Measurements from ENCODE around the gene PYCR2. TPM values are rescaled to one million over a fixed set of nuclear protein-coding genes. Genes with fewer than 3 reads are reported as not detected.
A peak's percentile ranks its signal among the peaks of the same experiment; 100 is the strongest.

PYCR2 gene
- total RNA-seq, 3 donors from 2014 or later, result 33.0 to 43.6 (median 38.3) TPM

- H3K36me3 ChIP-seq (ENCODE audit: low read depth), result no peaks in the 10 kb centered on the region
- H3K9me3 ChIP-seq, result no peaks in the 10 kb centered on the region
- peaks cover 53% of the 10 kb centered on the region for H3K4me1 ChIP-seq (ENCODE audit: low read depth)
- TF ChIP-seq, protein P1, sequence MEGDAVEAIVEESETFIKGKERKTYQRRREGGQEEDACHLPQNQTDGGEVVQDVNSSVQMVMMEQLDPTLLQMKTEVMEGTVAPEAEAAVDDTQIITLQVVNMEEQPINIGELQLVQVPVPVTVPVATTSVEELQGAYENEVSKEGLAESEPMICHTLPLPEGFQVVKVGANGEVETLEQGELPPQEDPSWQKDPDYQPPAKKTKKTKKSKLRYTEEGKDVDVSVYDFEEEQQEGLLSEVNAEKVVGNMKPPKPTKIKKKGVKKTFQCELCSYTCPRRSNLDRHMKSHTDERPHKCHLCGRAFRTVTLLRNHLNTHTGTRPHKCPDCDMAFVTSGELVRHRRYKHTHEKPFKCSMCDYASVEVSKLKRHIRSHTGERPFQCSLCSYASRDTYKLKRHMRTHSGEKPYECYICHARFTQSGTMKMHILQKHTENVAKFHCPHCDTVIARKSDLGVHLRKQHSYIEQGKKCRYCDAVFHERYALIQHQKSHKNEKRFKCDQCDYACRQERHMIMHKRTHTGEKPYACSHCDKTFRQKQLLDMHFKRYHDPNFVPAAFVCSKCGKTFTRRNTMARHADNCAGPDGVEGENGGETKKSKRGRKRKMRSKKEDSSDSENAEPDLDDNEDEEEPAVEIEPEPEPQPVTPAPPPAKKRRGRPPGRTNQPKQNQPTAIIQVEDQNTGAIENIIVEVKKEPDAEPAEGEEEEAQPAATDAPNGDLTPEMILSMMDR (IDR thresholded peaks at IDR 0.05), result no peak
- peak overlapping the region; percentile 84 for H3K4me3 ChIP-seq
- ATAC-seq (peak; percentile 51), DNase-seq (peak; percentile 78 to 91 (median 83))
- intact Hi-C loops (cut with DNase I, micrococcal nuclease), result no loop called here
Measured at GRCh38 chr1:225881081-225881958, 42.7 kb downstream of the PYCR2 start.

GRCh38 chr1:225880636-225881035, 43.4 kb downstream of the PYCR2 start:
- Histone ChIP-seq H3K36me3 (ENCODE audit: low read depth) (no peaks in the 10 kb centered on the region), H3K4me1 (ENCODE audit: low read depth) (peaks cover 55% of the 10 kb centered on the region), H3K9me3 (no peaks in the 10 kb centered on the region), H3K4me3 (no peak overlapping the region)
- intact Hi-C loops (cut with DNase I, micrococcal nuclease), result no loop called here
- DNase-seq (peak in 1 of 3 donors; percentile 39), ATAC-seq (no peak)
- TF ChIP-seq, protein P1 (IDR thresholded peaks at IDR 0.05), result no peak

GRCh38 chr1:225880222-225880588, 43.8 kb downstream of the PYCR2 start:
- H3K9me3 ChIP-seq, result no peaks in the 10 kb centered on the region
- TF ChIP-seq, protein P1 (IDR thresholded peaks at IDR 0.05), result no peak
- no peak overlapping the region for H3K4me3 ChIP-seq
- no peak for ATAC-seq
- DNase-seq, result peak; percentile 55 to 65 (median 64)
- peaks cover 57% of the 10 kb centered on the region for H3K4me1 ChIP-seq (ENCODE audit: low read depth)
- H3K36me3 ChIP-seq (ENCODE audit: low read depth), result no peaks in the 10 kb centered on the region
- intact Hi-C loops (cut with DNase I, micrococcal nuclease), result no loop called here

DNA sequence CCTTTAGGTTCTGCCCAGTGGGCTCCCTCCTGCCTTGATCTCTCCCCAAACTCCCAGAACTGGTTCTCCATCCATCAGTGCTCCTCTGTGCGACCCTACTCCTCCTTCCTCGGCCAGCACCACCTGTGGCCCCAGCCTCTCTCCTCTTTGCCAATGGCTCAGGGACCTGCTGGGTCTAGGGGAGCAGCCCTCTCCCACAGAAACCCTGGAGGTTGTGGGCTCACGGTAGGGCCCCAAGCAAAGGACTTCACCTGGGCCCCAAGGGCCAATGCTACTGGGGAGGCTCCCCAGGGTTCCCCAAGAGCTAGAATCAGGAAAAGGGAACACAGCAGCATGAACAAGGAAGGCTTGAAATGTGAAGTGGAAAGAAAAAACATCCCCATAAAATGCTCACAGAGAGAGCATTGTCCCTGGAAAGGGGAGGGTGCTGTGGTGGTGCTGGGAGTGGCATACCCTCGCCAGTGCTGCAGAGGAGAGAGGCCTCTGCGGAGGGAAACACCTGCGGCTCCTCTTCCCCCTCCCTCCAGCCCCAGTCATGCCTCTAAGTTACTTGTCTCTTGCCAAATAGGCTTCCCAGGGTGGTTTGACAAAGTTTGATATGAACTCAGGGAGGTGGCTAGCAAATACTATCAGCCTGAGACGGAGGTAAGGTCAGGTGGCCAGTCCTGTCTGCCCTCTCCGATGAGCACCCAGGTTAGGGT, 44.4 kb downstream of the PYCR2 start:
- DNase-seq (peak; percentile 58 to 69 (median 59)), ATAC-seq (peak; percentile 61)
- intact Hi-C loops (cut with DNase I, micrococcal nuclease), result no loop called here
- peaks cover 61% of the 10 kb centered on the region for H3K4me1 ChIP-seq (ENCODE audit: low read depth)
- H3K4me3 ChIP-seq, result no peak overlapping the region
- no peaks in the 10 kb centered on the region for H3K36me3 ChIP-seq (ENCODE audit: low read depth)
- TF ChIP-seq, protein P1 (IDR thresholded peaks at IDR 0.05), result no peak
- no peaks in the 10 kb centered on the region for H3K9me3 ChIP-seq

DNA sequence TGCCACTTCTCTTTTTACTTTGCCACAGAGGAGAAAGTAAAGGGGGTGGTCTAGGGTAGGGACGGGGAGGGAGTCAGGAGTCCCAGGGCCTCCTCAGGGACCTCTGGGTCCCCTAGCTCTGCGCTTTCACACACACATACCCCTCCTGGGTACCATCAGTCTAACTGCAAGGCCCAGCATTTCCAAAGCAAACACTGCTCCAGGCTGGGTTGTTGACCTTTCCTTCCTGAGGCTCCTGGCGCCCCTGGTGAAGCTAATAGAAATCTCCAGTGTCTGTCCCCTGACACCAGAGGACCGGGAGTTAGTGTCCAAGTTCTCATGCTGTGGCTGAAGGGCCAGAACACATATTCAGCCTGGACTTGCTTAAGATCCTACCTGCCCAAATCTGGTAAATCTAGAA, 45.8 kb downstream of the PYCR2 start:
- ATAC-seq, result no peak
- TF ChIP-seq, protein P1 (IDR thresholded peaks at IDR 0.05), result no peak
- Histone ChIP-seq H3K9me3 (no peaks in the 10 kb centered on the region), H3K4me3 (no peak overlapping the region), H3K4me1 (ENCODE audit: low read depth) (peaks cover 61% of the 10 kb centered on the region), H3K36me3 (ENCODE audit: low read depth) (no peaks in the 10 kb centered on the region)
- DNase-seq, result peak in 2 of 3 donors; percentile 18 to 31
- intact Hi-C loops (cut with DNase I, micrococcal nuclease), result no loop called here
